ENCODE results near the gene NUAK2.
"Not testable (repeated sequence)": the region's sequence is repeated elsewhere in the genome, so short reads cannot be mapped to it uniquely, and the experiment has no call there.

NUAK2 gene

DNA sequence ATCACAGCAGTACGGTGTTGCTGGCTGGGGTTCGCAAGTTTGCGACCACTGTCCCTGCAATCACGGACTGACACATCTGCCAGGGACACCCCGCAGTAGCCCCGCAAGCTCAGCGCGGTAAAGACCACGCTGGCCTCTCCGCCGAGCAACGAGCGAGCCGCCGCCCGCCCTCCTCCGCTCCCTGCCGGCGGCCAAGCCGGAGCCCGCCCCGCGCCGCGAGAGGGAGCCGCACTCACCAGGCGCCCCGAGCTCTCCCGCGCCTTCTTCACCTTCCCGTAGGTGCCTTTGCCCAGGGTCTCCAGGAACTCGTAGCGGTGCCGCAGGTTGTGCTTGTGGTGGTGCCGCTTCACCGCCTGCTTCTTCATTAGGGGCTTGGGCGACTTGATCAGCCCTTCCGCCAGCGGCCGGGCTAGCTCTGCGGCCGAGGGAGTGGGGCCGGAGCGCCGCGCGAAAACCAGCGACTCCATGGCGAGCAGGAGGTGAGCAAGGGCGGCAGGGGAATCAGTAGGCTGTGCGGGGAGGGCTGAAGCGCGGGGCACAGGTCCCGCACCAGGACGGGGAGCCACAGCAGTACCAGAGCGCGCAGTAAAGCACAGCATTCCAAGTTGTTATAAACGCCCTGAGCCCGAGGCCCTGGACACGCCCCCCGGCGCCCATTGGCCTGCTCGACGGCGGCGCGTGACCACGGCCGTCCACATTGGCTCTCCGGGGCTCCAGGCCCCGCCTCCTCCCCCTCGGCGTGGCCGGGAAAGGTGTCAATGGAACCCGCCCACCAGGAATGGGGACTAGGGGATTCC lies at the start of gene NUAK2:
Gene NUAK2 (minus strand): TSS at position 584 of the 797 bp plus-strand sequence. CDS start 117 bp downstream, at position 467.
- H3K27me3 Mint-ChIP-seq (ENCODE audit: low read depth) = peaks cover 57% of the 10 kb centered on the region
- H3K4me3 Mint-ChIP-seq = peak within 1 kb of the TSS; percentile 87
- peaks cover 6% of the 10 kb centered on the region for H3K36me3 Mint-ChIP-seq (ENCODE audit: low read depth)
- H3K27ac Mint-ChIP-seq = peak within 1 kb of the TSS; percentile 60
- no peaks in the 10 kb centered on the region for H3K9me3 Mint-ChIP-seq
- peaks cover 47% of the 10 kb centered on the region for H3K4me1 Mint-ChIP-seq (ENCODE audit: low read depth)
- peak; percentile 78 for DNase-seq (ENCODE audit: low spot score)

DNA sequence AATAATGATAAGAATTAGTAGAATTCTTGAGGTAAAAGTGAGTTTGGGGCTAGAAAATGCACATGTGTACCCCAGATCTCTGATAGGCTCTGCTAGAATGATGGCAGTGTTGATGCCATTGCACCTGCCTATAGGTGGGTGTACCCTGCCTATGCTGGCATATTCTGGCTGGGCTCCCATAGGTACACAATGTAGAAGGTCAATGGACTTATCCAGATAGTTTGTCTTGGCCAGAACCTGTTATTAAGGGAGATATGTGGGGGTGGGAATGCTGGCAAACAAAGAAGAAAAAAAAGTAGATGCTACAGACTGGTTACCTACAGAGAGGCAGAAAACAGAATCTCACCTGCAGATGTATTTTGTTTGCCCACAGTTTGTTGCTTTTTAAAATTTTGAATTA lies 49.2 kb upstream of the NUAK2 start:
- Mint-ChIP-seq H3K4me3 (no peak overlapping the region), H3K27ac (no peak overlapping the region), H3K9me3 (no peaks in the 10 kb centered on the region), H3K27me3 (ENCODE audit: low read depth) (peaks cover 32% of the 10 kb centered on the region), H3K36me3 (ENCODE audit: low read depth) (no peaks in the 10 kb centered on the region), H3K4me1 (ENCODE audit: low read depth) (peaks cover 5% of the 10 kb centered on the region)
- no peak for DNase-seq (ENCODE audit: low spot score)

DNA sequence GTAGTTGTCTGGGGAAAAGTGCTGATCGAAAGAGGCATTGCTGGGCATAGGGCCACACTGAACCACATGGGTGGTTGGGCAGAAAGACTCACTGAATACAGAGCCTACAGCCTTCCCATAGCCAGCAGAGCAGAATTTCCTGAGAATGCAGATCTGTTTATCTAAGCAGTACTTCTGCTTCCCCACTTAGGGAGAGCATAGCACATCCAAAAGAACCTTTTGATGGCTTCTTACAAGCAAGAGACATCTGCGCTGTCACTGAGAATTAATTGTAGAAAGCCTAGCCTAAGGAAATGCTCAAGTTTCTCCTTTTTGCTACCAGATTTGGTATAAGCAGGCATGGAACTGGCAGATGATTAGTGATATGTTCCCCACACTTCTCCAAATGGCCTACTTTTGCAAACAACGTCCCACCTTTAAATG lies 48.2 kb upstream of the NUAK2 start:
- H3K27ac Mint-ChIP-seq = no peak overlapping the region
- no peak for DNase-seq (ENCODE audit: low spot score)
- peaks cover 32% of the 10 kb centered on the region for H3K27me3 Mint-ChIP-seq (ENCODE audit: low read depth)
- no peaks in the 10 kb centered on the region for H3K9me3 Mint-ChIP-seq
- no peak overlapping the region for H3K4me3 Mint-ChIP-seq
- no peaks in the 10 kb centered on the region for H3K36me3 Mint-ChIP-seq (ENCODE audit: low read depth)
- peaks cover 5% of the 10 kb centered on the region for H3K4me1 Mint-ChIP-seq (ENCODE audit: low read depth)

DNA sequence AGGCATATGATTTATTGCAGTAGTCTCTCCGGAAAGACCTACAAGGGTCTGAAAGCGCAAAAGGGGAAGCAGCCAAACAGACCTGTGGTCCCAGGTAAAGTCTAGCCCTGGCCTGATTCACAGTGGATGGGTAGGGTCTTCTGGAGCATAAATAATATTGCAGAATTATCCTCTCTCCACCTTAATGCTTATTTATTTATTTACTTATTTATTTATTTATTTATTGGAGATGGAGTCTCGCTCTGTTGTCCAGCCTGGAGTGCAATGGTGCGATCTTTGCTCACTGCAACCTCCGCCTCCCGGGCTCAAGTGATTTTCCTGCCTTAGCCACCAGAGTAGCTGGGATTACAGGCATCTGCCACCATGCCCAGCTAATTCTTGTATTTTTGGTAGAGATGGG lies 46.9 kb upstream of the NUAK2 start:
- no peak for DNase-seq (ENCODE audit: low spot score)

DNA sequence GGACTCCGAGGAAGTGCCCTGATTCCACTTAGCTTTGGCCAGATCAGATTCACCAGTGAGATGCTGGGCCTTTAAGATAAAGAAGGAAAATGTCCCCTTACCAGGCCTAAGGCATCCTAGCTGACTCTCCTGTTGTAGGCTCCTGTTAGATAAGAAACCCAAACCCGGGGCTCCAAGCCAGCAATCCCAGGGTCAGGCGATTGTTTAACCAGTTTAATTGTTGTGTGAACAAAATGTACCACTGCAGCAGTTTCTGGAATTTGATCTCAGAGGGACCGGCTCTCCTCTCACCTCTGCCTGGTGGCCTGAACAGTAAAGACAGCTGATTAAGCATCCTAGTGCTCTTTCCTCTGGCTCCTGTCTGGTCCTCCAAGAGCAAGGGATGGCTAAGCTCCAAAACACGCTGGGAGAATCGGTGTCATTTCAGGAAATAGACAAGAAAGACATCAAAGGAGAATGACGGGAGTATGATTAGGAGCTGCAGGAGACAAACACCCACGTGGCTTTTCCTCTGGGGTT lies 44.5 kb upstream of the NUAK2 start:
- Mint-ChIP-seq H3K27me3 (ENCODE audit: low read depth) (peaks cover 18% of the 10 kb centered on the region), H3K9me3 (no peaks in the 10 kb centered on the region), H3K27ac (no peak overlapping the region), H3K4me3 (no peak overlapping the region), H3K4me1 (ENCODE audit: low read depth) (no peaks in the 10 kb centered on the region), H3K36me3 (ENCODE audit: low read depth) (no peaks in the 10 kb centered on the region)
- no peak for DNase-seq (ENCODE audit: low spot score)

More for the DNA sequence above, 46.9 kb upstream of the NUAK2 start:
- H3K4me3 Mint-ChIP-seq = no peak overlapping the region
- no peaks in the 10 kb centered on the region for H3K9me3 Mint-ChIP-seq
- H3K4me1 Mint-ChIP-seq (ENCODE audit: low read depth) = no peaks in the 10 kb centered on the region
- no peak overlapping the region for H3K27ac Mint-ChIP-seq
- H3K36me3 Mint-ChIP-seq (ENCODE audit: low read depth) = no peaks in the 10 kb centered on the region
- peaks cover 25% of the 10 kb centered on the region for H3K27me3 Mint-ChIP-seq (ENCODE audit: low read depth)

DNA sequence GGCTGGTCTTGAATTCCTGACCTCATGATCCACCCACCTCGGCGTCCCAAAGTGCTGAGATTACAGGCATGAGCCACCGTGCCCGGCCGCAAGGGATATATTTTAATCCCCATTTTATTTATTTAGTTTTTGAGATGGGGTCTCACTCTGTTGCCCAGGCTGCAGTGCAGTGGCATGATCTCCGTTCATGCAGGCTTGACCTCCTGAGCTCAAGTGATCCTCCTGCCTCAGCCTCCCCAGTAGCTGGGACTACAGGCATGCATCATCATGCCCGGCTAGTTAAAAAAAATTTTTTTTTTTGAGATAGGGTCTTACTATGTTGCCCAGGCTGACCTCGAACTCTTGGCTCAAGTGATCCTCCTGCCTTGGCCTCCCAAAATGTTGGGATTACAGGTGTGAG lies 43.5 kb upstream of the NUAK2 start:
- not testable (repeated sequence) for H3K36me3 Mint-ChIP-seq (ENCODE audit: low read depth); H3K27ac Mint-ChIP-seq; DNase-seq (ENCODE audit: low spot score); H3K4me3 Mint-ChIP-seq; H3K4me1 Mint-ChIP-seq (ENCODE audit: low read depth); H3K9me3 Mint-ChIP-seq
- H3K27me3 Mint-ChIP-seq (ENCODE audit: low read depth) = peaks cover 20% of the 10 kb centered on the region

DNA sequence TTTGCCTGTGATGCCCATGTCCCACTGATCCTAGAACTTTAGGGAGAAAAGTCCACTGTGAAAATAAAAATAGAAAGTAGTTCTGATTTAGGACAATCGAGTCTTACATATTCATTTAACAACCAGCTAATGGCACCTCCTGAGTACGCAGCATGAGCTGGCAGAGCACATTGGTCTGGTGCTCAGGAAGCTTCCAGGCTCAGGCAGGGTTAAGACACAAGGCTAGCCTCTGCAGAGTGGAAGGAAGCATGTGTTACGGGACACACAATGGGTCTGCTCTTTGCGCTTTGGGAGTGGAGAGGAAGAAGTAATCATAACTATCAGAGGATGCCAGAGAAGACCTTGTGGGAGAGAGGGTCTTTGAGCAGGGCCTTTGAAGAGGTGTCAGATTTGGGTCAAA lies 39.3 kb upstream of the NUAK2 start:
- H3K9me3 Mint-ChIP-seq = no peaks in the 10 kb centered on the region
- H3K27ac Mint-ChIP-seq = no peak overlapping the region
- no peak for DNase-seq (ENCODE audit: low spot score)
- no peaks in the 10 kb centered on the region for H3K36me3 Mint-ChIP-seq (ENCODE audit: low read depth)
- no peak overlapping the region for H3K4me3 Mint-ChIP-seq
- peaks cover 41% of the 10 kb centered on the region for H3K27me3 Mint-ChIP-seq (ENCODE audit: low read depth)
- H3K4me1 Mint-ChIP-seq (ENCODE audit: low read depth) = no peaks in the 10 kb centered on the region

DNA sequence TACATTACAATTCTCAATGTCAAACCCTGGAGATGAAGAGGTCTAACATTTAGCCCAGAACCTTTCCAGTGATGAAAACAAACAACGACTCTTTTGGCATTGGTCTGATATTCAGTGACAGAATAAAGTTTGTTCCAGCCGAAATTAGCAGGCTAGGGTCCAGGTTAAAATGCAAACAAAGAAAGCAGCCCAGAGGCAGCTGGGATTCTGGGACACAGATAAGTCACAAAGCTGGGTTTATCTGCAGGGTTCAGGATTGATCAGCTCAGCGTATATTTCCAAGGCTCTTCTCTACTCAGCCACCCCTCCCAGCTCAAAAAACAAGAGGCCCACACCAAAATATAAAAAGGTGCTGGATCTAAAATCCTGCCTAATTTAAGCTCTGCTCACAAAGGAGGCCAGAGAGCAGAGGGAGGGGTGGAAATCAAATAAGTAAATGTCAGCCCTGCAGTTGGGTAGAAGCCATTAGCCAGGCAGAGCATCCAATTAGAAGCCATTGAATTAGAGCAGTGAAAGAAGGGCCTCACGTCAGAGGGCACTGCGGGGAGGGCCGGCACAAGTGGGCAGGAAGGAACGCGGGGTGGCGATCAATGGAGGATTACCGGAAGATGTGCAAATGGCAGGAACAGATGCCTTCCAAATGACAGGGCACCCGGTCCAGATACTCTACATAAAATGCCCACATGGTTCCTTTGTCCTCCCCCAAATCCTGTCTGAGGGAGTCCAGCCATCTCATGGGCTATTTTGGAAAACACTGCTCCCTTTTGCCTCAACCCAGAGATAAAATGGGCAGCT lies 38.4 kb upstream of the NUAK2 start:
- no peak for DNase-seq (ENCODE audit: low spot score)
- Mint-ChIP-seq H3K36me3 (ENCODE audit: low read depth) (no peaks in the 10 kb centered on the region), H3K27me3 (ENCODE audit: low read depth) (peaks cover 37% of the 10 kb centered on the region), H3K9me3 (no peaks in the 10 kb centered on the region), H3K27ac (no peak overlapping the region), H3K4me1 (ENCODE audit: low read depth) (no peaks in the 10 kb centered on the region), H3K4me3 (no peak overlapping the region)

DNA sequence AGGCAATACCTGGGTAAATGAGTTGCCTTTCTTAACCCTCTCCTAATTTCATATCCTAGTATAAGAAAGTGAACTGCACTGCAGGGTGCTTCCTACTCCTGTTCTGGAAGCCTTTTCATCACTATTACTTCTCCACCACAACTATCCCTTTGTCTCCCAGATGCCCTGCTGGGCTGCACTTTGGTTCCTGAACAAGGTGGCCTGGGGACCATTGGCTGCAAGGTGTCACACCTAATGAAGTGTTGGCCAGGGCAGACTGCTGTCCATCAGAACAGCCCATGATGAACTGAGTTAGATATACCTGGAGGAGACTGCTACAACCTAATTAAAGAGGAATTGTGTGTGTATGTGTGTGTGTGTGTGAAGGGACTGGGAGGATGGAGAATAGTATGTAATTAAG lies 37.0 kb upstream of the NUAK2 start:
- H3K4me3 Mint-ChIP-seq = no peak overlapping the region
- no peak overlapping the region for H3K27ac Mint-ChIP-seq
- H3K9me3 Mint-ChIP-seq = no peaks in the 10 kb centered on the region
- DNase-seq (ENCODE audit: low spot score) = no peak
- H3K4me1 Mint-ChIP-seq (ENCODE audit: low read depth) = no peaks in the 10 kb centered on the region
- peaks cover 40% of the 10 kb centered on the region for H3K27me3 Mint-ChIP-seq (ENCODE audit: low read depth)
- no peaks in the 10 kb centered on the region for H3K36me3 Mint-ChIP-seq (ENCODE audit: low read depth)

DNA sequence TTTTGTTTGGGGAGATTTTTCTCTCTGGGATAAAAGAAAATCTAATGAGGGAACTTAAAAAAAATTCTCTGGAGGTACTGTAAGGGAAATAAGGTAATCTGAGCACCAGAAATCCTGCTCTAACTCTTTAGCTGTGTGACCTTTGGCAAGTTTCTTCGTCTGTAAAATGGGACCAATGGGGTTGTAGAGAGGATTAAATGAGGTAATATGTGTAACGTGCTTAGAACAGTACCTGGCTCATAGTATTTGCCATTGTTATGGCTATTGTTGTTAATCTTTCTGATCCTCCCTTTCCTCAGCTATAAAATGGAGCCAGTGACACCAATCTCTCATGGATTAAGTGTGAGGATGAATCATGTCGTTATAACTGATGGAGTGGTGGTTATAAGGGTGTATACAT lies 36.0 kb upstream of the NUAK2 start:
- Mint-ChIP-seq H3K4me1 (ENCODE audit: low read depth) (no peaks in the 10 kb centered on the region), H3K9me3 (no peaks in the 10 kb centered on the region), H3K27me3 (ENCODE audit: low read depth) (peaks cover 40% of the 10 kb centered on the region), H3K27ac (no peak overlapping the region), H3K4me3 (no peak overlapping the region), H3K36me3 (ENCODE audit: low read depth) (no peaks in the 10 kb centered on the region)
- no peak for DNase-seq (ENCODE audit: low spot score)

DNA sequence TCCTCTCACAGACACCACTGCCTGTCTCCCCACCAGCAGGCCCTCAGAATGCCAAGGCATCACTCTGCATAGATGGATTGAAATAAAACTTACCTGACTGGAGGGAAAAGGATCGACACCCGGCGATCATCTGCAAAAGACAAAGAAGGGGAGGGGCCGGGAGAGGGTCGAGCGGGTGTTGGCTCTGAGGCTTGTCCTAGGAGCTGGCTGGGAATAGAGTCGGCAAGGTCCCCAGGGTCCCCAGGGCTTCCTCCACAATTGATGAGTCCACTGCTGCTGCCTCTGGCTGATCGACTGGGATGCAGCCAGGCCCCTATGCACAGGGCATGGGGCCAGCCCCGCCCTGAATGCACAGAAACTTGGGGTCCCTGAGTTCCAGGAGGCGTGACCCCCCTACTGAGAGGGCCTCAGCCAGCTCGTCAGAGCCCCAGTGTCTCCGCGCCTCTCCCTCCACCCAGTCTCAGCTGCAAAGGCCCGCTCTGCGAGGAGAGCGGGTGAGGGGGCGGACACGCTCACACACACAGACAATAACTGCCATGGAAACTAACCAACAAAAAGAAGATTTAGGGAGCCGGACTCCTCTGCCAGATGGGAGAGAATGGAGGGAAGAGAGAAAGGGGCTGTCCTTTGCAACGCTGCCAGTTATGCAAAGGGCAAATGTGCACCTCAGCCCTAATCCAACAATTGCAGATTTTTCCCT lies 35.0 kb upstream of the NUAK2 start, which contains the start of gene KLHDC8A:
Gene KLHDC8A (minus strand): TSS at position 483 of the 700 bp plus-strand sequence. CDS start 13,318 bp downstream, outside the sequence.
- Mint-ChIP-seq H3K9me3 (no peaks in the 10 kb centered on the region), H3K4me3 (no peak within 1 kb of the TSS), H3K27ac (no peak within 1 kb of the TSS), H3K4me1 (ENCODE audit: low read depth) (no peaks in the 10 kb centered on the region), H3K27me3 (ENCODE audit: low read depth) (peaks cover 39% of the 10 kb centered on the region), H3K36me3 (ENCODE audit: low read depth) (no peaks in the 10 kb centered on the region)
- DNase-seq (ENCODE audit: low spot score) = no peak

DNA sequence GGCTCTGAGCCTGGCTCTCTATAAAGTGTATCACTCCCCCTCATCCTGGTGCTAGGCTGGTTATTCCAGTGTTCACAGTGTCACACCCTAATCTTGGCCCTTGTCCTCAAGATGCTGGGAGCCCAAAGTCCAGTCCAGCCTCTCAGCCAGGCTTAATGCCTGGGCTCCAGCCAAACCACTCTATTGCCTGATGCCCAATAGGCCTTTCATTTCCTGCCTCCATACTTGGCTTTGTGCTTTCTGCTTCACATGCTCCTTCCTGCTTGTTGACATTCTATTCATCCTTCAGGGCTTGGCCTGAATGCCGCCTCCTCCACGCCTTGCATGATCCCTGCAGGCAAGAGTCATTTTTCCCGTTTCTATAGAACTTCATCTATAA lies 33.5 kb upstream of the NUAK2 start:
- no peaks in the 10 kb centered on the region for H3K9me3 Mint-ChIP-seq
- DNase-seq (ENCODE audit: low spot score) = no peak
- no peak overlapping the region for H3K27ac Mint-ChIP-seq
- peaks cover 30% of the 10 kb centered on the region for H3K27me3 Mint-ChIP-seq (ENCODE audit: low read depth)
- H3K4me1 Mint-ChIP-seq (ENCODE audit: low read depth) = no peaks in the 10 kb centered on the region
- no peak overlapping the region for H3K4me3 Mint-ChIP-seq
- H3K36me3 Mint-ChIP-seq (ENCODE audit: low read depth) = no peaks in the 10 kb centered on the region

DNA sequence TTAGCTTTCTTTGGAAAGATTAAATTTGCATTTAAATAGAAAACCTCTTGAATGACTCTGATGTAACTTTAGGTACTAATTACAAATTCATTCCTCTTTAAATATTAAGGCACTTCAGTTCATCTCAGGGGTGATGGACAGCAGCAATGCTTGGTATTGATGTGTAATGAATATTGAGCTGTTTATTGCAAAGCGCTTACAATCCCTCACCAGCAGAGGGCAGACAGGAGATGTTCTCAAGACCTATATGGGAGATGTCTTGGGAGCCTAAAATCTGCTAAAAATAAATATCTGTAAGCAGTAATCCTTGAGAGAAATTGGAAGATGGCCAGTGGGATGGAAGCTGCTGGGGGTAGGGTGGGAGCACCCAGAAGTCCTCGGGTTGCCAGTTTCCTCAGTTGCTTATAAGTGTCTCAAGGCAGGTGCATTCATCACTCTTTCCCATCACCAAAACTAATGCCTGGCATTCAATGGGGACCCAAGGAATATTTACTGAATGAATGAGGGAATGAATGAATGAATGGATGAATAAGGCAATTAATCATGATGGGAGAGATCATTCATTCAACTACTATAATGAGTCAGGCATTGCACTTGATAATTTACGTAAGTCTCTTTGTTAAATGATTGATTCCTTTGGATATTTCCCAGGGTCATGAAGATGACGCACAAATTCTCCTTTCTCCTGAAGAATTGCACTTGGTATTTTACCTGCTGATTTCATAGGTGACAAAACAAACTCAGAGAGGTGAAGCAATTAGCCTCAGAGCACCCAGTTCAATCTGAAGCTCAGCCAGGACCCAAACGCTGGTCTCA lies 32.9 kb upstream of the NUAK2 start:
- Mint-ChIP-seq H3K4me3 (no peak overlapping the region), H3K9me3 (no peaks in the 10 kb centered on the region), H3K36me3 (ENCODE audit: low read depth) (no peaks in the 10 kb centered on the region), H3K27ac (no peak overlapping the region), H3K4me1 (ENCODE audit: low read depth) (no peaks in the 10 kb centered on the region), H3K27me3 (ENCODE audit: low read depth) (peaks cover 30% of the 10 kb centered on the region)
- DNase-seq (ENCODE audit: low spot score) = peak; percentile 27

Data from T-helper 2 cell treated with Interferon-gamma antibody and Interleukin-4, amounts not matched to agents 5 μg/mL and 100 μg/mL, for 36 hours (primary cell).